Effector memory CD8-positive, alpha-beta T cell (primary cell): ENCODE data around the gene DCDC2C.

Experiments used
- ATAC-seq: fragments of 150-1000 bp; cut with Tn5 transposase; replicated peaks from 2 replicates; pipeline ENCODE4 v1.10.0; 2021; ENCODE audit warnings: mild to moderate bottlenecking, moderate library complexity
- DNase-seq, 3 experiments: peaks; one replicate each; pipeline ENCODE4 v3.0.0; 2021
- H3K27ac Mint-ChIP-seq, 2 donors: one replicate each; pipeline ENCODE4 v1.8.0; 2022; ENCODE audit warnings: mild to moderate bottlenecking in 2 of 2, mixed read lengths in 2 of 2, moderate library complexity in 2 of 2
- H3K27me3 Mint-ChIP-seq, 2 donors: one replicate each; pipeline ENCODE4 v1.8.0; 2022; ENCODE audit warnings: mixed read lengths in 2 of 2
- H3K36me3 Mint-ChIP-seq: one replicate; pipeline ENCODE4 v1.8.0; 2022; ENCODE audit warnings: mild to moderate bottlenecking, moderate library complexity, mixed read lengths; ENCODE audit not compliant: insufficient read depth
- H3K4me1 Mint-ChIP-seq, 2 donors: one replicate each; pipeline ENCODE4 v1.8.0; 2022; ENCODE audit warnings: low read depth in 2 of 2, mixed read lengths in 2 of 2
- H3K4me3 Mint-ChIP-seq, 2 donors: one replicate each; pipeline ENCODE4 v1.8.0; 2022; ENCODE audit warnings: mild to moderate bottlenecking in 2 of 2, mixed read lengths in 2 of 2, moderate library complexity in 2 of 2
- H3K9me3 Mint-ChIP-seq, 2 donors: one replicate each; pipeline ENCODE4 v1.8.0; 2022; ENCODE audit warnings: mixed read lengths in 2 of 2

DCDC2C gene

GRCh38 chr2:3749201-3749600 is 45.8 kb downstream of the DCDC2C start:
- ATAC-seq (no peak), DNase-seq (no peak)
- Mint-ChIP-seq H3K27ac (no peak overlapping the region), H3K4me3 (no peak overlapping the region), H3K9me3 (peaks cover 0 to 6% of the 10 kb centered on the region in 2 donors), H3K27me3 (peaks cover 20 to 52% of the 10 kb centered on the region in 2 donors), H3K4me1 (no peaks in the 10 kb centered on the region), H3K36me3 (no peaks in the 10 kb centered on the region)

- ATAC-seq (no peak), DNase-seq (no peak)
- no peak overlapping the region for H3K4me3 Mint-ChIP-seq
- H3K36me3 Mint-ChIP-seq: no peaks in the 10 kb centered on the region
- H3K9me3 Mint-ChIP-seq: peaks cover 4 to 13% of the 10 kb centered on the region in 2 donors
- H3K27me3 Mint-ChIP-seq: peaks cover 19 to 47% of the 10 kb centered on the region in 2 donors
- H3K4me1 Mint-ChIP-seq: no peaks in the 10 kb centered on the region
- no peak overlapping the region for H3K27ac Mint-ChIP-seq
These were observed 47.9 kb downstream of the DCDC2C start for GRCh38 chr2:3751251-3751650.

- no peak for DNase-seq
- Mint-ChIP-seq H3K27ac (no peak overlapping the region), H3K4me3 (no peak overlapping the region), H3K4me1 (no peaks in the 10 kb centered on the region), H3K36me3 (no peaks in the 10 kb centered on the region), H3K9me3 (peaks cover 4 to 8% of the 10 kb centered on the region in 2 donors), H3K27me3 (peaks cover 14 to 42% of the 10 kb centered on the region in 2 donors)
- ATAC-seq: no peak
These were observed 48.4 kb downstream of the DCDC2C start for GRCh38 chr2:3751806-3752205.

- Mint-ChIP-seq H3K27me3 (peaks cover 11 to 36% of the 10 kb centered on the region in 2 donors), H3K36me3 (no peaks in the 10 kb centered on the region), H3K9me3 (peaks cover 4 to 7% of the 10 kb centered on the region in 2 donors), H3K4me3 (no peak overlapping the region), H3K27ac (no peak overlapping the region), H3K4me1 (no peaks in the 10 kb centered on the region)
- no peak for ATAC-seq
- DNase-seq: no peak
These were observed 49.0 kb downstream of the DCDC2C start for GRCh38 chr2:3752376-3752775.

- Mint-ChIP-seq H3K9me3 (peaks cover 6 to 13% of the 10 kb centered on the region in 2 donors), H3K4me3 (no peak overlapping the region), H3K27ac (no peak overlapping the region), H3K4me1 (no peaks in the 10 kb centered on the region), H3K36me3 (no peaks in the 10 kb centered on the region), H3K27me3 (peaks cover 13 to 37% of the 10 kb centered on the region in 2 donors)
- DNase-seq (no peak), ATAC-seq (no peak)
These were observed 50.2 kb downstream of the DCDC2C start for GRCh38 chr2:3753561-3753960.

- Mint-ChIP-seq H3K4me3 (no peak overlapping the region), H3K27me3 (peaks cover 13 to 42% of the 10 kb centered on the region in 2 donors), H3K36me3 (no peaks in the 10 kb centered on the region), H3K9me3 (peaks cover 7 to 13% of the 10 kb centered on the region in 2 donors), H3K27ac (no peak overlapping the region), H3K4me1 (no peaks in the 10 kb centered on the region)
- no peak for DNase-seq
- no peak for ATAC-seq
These were observed 50.9 kb downstream of the DCDC2C start for GRCh38 chr2:3754280-3754679.

GRCh38 chr2:3754795-3755194 is 51.4 kb downstream of the DCDC2C start:
- DNase-seq: no peak
- no peaks in the 10 kb centered on the region for H3K36me3 Mint-ChIP-seq
- peaks cover 7 to 13% of the 10 kb centered on the region in 2 donors for H3K9me3 Mint-ChIP-seq
- H3K27ac Mint-ChIP-seq: no peak overlapping the region
- no peak overlapping the region for H3K4me3 Mint-ChIP-seq
- ATAC-seq: no peak
- H3K27me3 Mint-ChIP-seq: peaks cover 13 to 46% of the 10 kb centered on the region in 2 donors
- no peaks in the 10 kb centered on the region for H3K4me1 Mint-ChIP-seq

- Mint-ChIP-seq H3K4me3 (no peak overlapping the region), H3K27me3 (peaks cover 13 to 46% of the 10 kb centered on the region in 2 donors)
These were observed 51.9 kb downstream of the DCDC2C start for GRCh38 chr2:3755277-3755676.

GRCh38 chr2:3756306-3756705 is 52.9 kb downstream of the DCDC2C start:
- DNase-seq (no peak), ATAC-seq (no peak)
- no peaks in the 10 kb centered on the region for H3K4me1 Mint-ChIP-seq
- H3K4me3 Mint-ChIP-seq: no peak overlapping the region
- H3K36me3 Mint-ChIP-seq: no peaks in the 10 kb centered on the region
- H3K9me3 Mint-ChIP-seq: peaks cover 7 to 13% of the 10 kb centered on the region in 2 donors
- peaks cover 13 to 37% of the 10 kb centered on the region in 2 donors for H3K27me3 Mint-ChIP-seq
- no peak overlapping the region for H3K27ac Mint-ChIP-seq

More at GRCh38 chr2:3755277-3755676, 51.9 kb downstream of the DCDC2C start:
- DNase-seq: no peak
- H3K4me1 Mint-ChIP-seq: no peaks in the 10 kb centered on the region
- no peaks in the 10 kb centered on the region for H3K36me3 Mint-ChIP-seq
- peaks cover 7 to 13% of the 10 kb centered on the region in 2 donors for H3K9me3 Mint-ChIP-seq
- ATAC-seq: no peak
- H3K27ac Mint-ChIP-seq: no peak overlapping the region

- no peaks in the 10 kb centered on the region for H3K36me3 Mint-ChIP-seq
- H3K9me3 Mint-ChIP-seq: peaks cover 7 to 25% of the 10 kb centered on the region in 2 donors
- ATAC-seq (no peak), DNase-seq (no peak)
- H3K27ac Mint-ChIP-seq: no peak overlapping the region
- H3K4me3 Mint-ChIP-seq: no peak overlapping the region
- no peaks in the 10 kb centered on the region for H3K4me1 Mint-ChIP-seq
- peaks cover 8 to 40% of the 10 kb centered on the region in 2 donors for H3K27me3 Mint-ChIP-seq
These were observed 55.5 kb downstream of the DCDC2C start for GRCh38 chr2:3758906-3759305.

GRCh38 chr2:3759331-3759730 is 56.0 kb downstream of the DCDC2C start:
- no peak for ATAC-seq
- H3K4me3 Mint-ChIP-seq: no peak overlapping the region
- H3K4me1 Mint-ChIP-seq: no peaks in the 10 kb centered on the region

GRCh38 chr2:3759761-3760160 is 56.4 kb downstream of the DCDC2C start:
- no peaks in the 10 kb centered on the region for H3K4me1 Mint-ChIP-seq
- H3K4me3 Mint-ChIP-seq: no peak overlapping the region
- peaks cover 8 to 40% of the 10 kb centered on the region in 2 donors for H3K27me3 Mint-ChIP-seq
- no peaks in the 10 kb centered on the region for H3K36me3 Mint-ChIP-seq
- ATAC-seq: no peak
- no peak for DNase-seq
- H3K9me3 Mint-ChIP-seq: peaks cover 5 to 19% of the 10 kb centered on the region in 2 donors
- no peak overlapping the region for H3K27ac Mint-ChIP-seq

More at GRCh38 chr2:3759331-3759730, 56.0 kb downstream of the DCDC2C start:
- no peak overlapping the region for H3K27ac Mint-ChIP-seq
- peaks cover 8 to 40% of the 10 kb centered on the region in 2 donors for H3K27me3 Mint-ChIP-seq
- no peaks in the 10 kb centered on the region for H3K36me3 Mint-ChIP-seq
- no peak for DNase-seq
- peaks cover 7 to 23% of the 10 kb centered on the region in 2 donors for H3K9me3 Mint-ChIP-seq

- ATAC-seq: no peak
- Mint-ChIP-seq H3K27me3 (peaks cover 8 to 40% of the 10 kb centered on the region in 2 donors), H3K9me3 (peaks cover 3 to 18% of the 10 kb centered on the region in 2 donors), H3K36me3 (no peaks in the 10 kb centered on the region), H3K27ac (no peak overlapping the region), H3K4me3 (no peak overlapping the region), H3K4me1 (peaks cover 0 to 2% of the 10 kb centered on the region in 2 donors)
- no peak for DNase-seq
These were observed 57.9 kb downstream of the DCDC2C start for GRCh38 chr2:3761272-3761671.

- ATAC-seq (no peak), DNase-seq (no peak)
- no peak overlapping the region for H3K4me3 Mint-ChIP-seq
- H3K9me3 Mint-ChIP-seq: peaks cover 1 to 13% of the 10 kb centered on the region in 2 donors
- peaks cover 4 to 34% of the 10 kb centered on the region in 2 donors for H3K27me3 Mint-ChIP-seq
- peaks cover 0 to 2% of the 10 kb centered on the region in 2 donors for H3K4me1 Mint-ChIP-seq
- no peaks in the 10 kb centered on the region for H3K36me3 Mint-ChIP-seq
- H3K27ac Mint-ChIP-seq: no peak overlapping the region
These were observed 59.5 kb downstream of the DCDC2C start for GRCh38 chr2:3762771-3763447.
